Caco-2 (cell line): ENCODE measurements around the gene CAB39L. TPM values are rescaled to one million over a fixed set of nuclear protein-coding genes. Genes with fewer than 3 reads are reported as not detected.

Experiments
- Bru-seq: library from RNA; stranded (reverse); fragments of 400-500 nt; gene quantifications from one replicate; lab custom pipeline; 2021; lab: Mats Ljungman, UMichigan
- BruChase-seq, 2 experiments: library from RNA; stranded (reverse); fragments of 400-500 nt; gene quantifications; one replicate each; lab custom pipeline; 2021; lab: Mats Ljungman, UMichigan
- BruUV-seq: library from RNA; stranded (reverse); fragments of 400-500 nt; replicated peaks from 2 replicates; lab custom pipeline; 2021; lab: Mats Ljungman, UMichigan
- CTCF ChIA-PET: fragments of 300-600 bp; sonication (Branson Sonifier 250); formaldehyde crosslinking; loops from one replicate; lab custom pipeline; 2022; ENCODE audit warnings: antibody characterized with exemption; lab: Charles Lee
- POLR2A ChIA-PET: fragments of 300-600 bp; sonication (Branson Sonifier 250); formaldehyde crosslinking; loops from one replicate; lab custom pipeline; 2022; ENCODE audit warnings: antibody characterized with exemption; lab: Charles Lee
- DNase-seq, 2 experiments: peaks; one replicate each; pipeline versions ENCODE4 v3.0.0 to v3.0.0-alpha.2; 2020 to 2022
- H3K27me3 ChIP-seq: replicated peaks from 2 replicates; pipeline ENCODE4 v1.6.0; 2011; ENCODE audit warnings: low read length; ENCODE audit not compliant: control insufficient read depth, insufficient read depth
- H3K36me3 ChIP-seq: 2 replicates; pipeline ENCODE4 v1.5.1; 2011; ENCODE audit warnings: low read length; ENCODE audit not compliant: control insufficient read depth, insufficient read depth
- H3K4me1 ChIP-seq: fragments of 250-450 bp; sonication (Bioruptor Pico); 2 replicates; pipeline ENCODE4 v1.5.1; 2020; ENCODE audit warnings: mild to moderate bottlenecking
- H3K4me3 ChIP-seq: 2 replicates; pipeline ENCODE4 v1.5.1; 2011; ENCODE audit warnings: low read depth, mild to moderate bottlenecking, control low read depth, low read length
- H3K9me3 ChIP-seq: fragments of 250-450 bp; sonication (Bioruptor Pico); 2 replicates; pipeline ENCODE4 v1.5.1; 2020; ENCODE audit warnings: mild to moderate bottlenecking, moderate library complexity
- H3K27ac Mint-ChIP-seq: one replicate; pipeline ENCODE4 v1.8.0; 2022; ENCODE audit warnings: mixed read lengths; ENCODE audit not compliant: unreplicated experiment
- H3K27me3 Mint-ChIP-seq: one replicate; pipeline ENCODE4 v1.8.0; 2022; ENCODE audit warnings: mixed read lengths; ENCODE audit not compliant: insufficient read depth, unreplicated experiment
- H3K36me3 Mint-ChIP-seq: one replicate; pipeline ENCODE4 v1.8.0; 2022; ENCODE audit warnings: mild to moderate bottlenecking, mixed read lengths; ENCODE audit not compliant: insufficient read depth, unreplicated experiment
- H3K4me1 Mint-ChIP-seq: one replicate; pipeline ENCODE4 v1.8.0; 2022; ENCODE audit warnings: low read depth, mixed read lengths; ENCODE audit not compliant: unreplicated experiment
- H3K4me3 Mint-ChIP-seq: one replicate; pipeline ENCODE4 v1.8.0; 2022; ENCODE audit warnings: mild to moderate bottlenecking, moderate library complexity, mixed read lengths; ENCODE audit not compliant: unreplicated experiment
- H3K9me3 Mint-ChIP-seq: one replicate; pipeline ENCODE4 v1.8.0; 2022; ENCODE audit warnings: mixed read lengths; ENCODE audit not compliant: unreplicated experiment
- intact Hi-C: fragments of 100-400 bp; cut with micrococcal nuclease; formaldehyde crosslinking; loops from one replicate; pipeline ENCODE4 v1.10.0; 2022; ENCODE audit not compliant: unreplicated experiment
- long read RNA-seq: library from polyadenylated mRNA; stranded (forward); transcript quantifications from one replicate; pipeline ENCODE4 v2.0.0, GENCODE V29; 2022
- total RNA-seq: library from RNA; stranded (reverse); gene quantifications from 2 replicates; pipeline ENCODE4 v1.2.3, GENCODE V29; 2022
- TF ChIP-seq, protein P1 (sequence below), 2 experiments: fragments of 200-600 bp in 1 of 2; IDR thresholded peaks; 1 replicate in 1 of 2; 2 replicates in 1 of 2; pipeline versions ENCODE4 v1.5.1 to v1.8.0; 2011 to 2022; ENCODE audit warnings: antibody characterized with exemption in 1 of 2, control low read depth in 1 of 2, inconsistent platforms in 1 of 2, low read depth in 1 of 2, low read length in 1 of 2, mild to moderate bottlenecking in 1 of 2, moderate library complexity in 1 of 2; ENCODE audit not compliant: insufficient read depth in 1 of 2, severe bottlenecking in 1 of 2, unreplicated experiment in 1 of 2

CAB39L gene
- total RNA-seq: 40.6 and 48.6 TPM in 2 replicates
- percentile 78 among the genes with signal in this experiment for Bru-seq, nascent RNA
- BruChase-seq, experiment 1, labeled RNA remaining after a 2-hour chase: percentile 73 among the genes with signal in this experiment
- percentile 70 among the genes with signal in this experiment for BruChase-seq, experiment 2, labeled RNA remaining after a 6-hour chase
- long read RNA-seq, transcript CAB39L-205 (11 exons, 2,416 nt): minor isoform, 9 of 91 reads
- long read RNA-seq, transcript CAB39L-202 (9 exons, 3,676 nt): major isoform, 41 of 91 reads
- long read RNA-seq, partial matches to known transcripts: 11 of 91 reads
- long read RNA-seq, other reads (novel, unspliced or antisense): 29 of 91 reads

DNA sequence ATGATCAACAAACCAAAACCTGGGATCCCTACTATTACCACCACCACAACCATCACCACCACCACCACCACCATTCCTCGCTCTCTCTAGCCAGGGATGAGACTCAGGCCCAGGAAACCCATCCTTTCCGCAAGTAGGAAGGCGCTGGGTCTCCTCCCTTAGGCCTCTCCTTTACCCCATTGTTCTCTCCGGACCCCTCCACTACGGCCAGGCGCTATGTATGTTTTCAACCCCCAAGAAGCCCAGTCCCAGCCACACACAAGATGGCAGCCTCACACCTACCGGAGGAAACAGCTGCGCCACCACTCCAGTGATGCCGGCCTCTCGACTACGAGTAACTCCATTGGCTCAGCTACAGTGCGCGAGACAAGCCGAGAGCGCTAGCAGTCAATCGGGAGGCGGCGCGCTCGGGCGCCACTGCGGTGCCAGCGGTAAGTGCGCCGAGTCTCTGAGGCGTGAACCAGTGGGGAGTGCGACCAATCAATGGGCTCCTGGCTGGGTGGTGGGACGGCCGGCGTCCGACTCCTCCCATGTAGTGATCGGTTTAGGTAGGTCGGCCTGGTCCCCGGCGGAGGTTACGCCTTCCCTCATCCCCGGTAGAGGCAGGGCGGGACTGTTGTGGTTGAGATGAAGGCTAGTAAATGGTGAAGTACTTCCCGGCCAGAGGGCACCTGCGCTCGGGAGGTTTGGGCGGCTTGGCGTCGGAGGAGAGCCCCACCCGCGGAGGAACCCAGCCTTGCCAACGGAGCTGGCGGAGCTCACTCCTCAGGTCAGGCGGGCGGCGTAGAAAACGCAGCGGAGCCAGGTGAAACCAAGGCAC lies at the start of gene CAB39L, which contains the start of gene SETDB2:
Gene CAB39L (minus strand): TSS at position 361 of the 820 bp plus-strand sequence. CDS start 61,154 bp downstream, outside the sequence.
Gene SETDB2 (plus strand): TSS at position 571 of the 820 bp plus-strand sequence. CDS start 7,620 bp downstream, outside the sequence.
- Histone ChIP-seq H3K27me3 (no peaks in the 10 kb centered on the region), H3K4me1 (no peaks in the 10 kb centered on the region; the same call in 1 of the 2 replicates), H3K36me3 (no peaks in the 10 kb centered on the region), H3K4me3 (peak within 1 kb of the TSS; percentile 60), H3K9me3 (no peaks in the 10 kb centered on the region)
- Mint-ChIP-seq H3K9me3 (no peaks in the 10 kb centered on the region), H3K27ac (peak within 1 kb of the TSS; percentile 90), H3K4me1 (peaks cover 6% of the 10 kb centered on the region), H3K4me3 (peak within 1 kb of the TSS; percentile 87), H3K36me3 (peaks cover 7% of the 10 kb centered on the region), H3K27me3 (no peaks in the 10 kb centered on the region)
- TF ChIP-seq, protein P1, sequence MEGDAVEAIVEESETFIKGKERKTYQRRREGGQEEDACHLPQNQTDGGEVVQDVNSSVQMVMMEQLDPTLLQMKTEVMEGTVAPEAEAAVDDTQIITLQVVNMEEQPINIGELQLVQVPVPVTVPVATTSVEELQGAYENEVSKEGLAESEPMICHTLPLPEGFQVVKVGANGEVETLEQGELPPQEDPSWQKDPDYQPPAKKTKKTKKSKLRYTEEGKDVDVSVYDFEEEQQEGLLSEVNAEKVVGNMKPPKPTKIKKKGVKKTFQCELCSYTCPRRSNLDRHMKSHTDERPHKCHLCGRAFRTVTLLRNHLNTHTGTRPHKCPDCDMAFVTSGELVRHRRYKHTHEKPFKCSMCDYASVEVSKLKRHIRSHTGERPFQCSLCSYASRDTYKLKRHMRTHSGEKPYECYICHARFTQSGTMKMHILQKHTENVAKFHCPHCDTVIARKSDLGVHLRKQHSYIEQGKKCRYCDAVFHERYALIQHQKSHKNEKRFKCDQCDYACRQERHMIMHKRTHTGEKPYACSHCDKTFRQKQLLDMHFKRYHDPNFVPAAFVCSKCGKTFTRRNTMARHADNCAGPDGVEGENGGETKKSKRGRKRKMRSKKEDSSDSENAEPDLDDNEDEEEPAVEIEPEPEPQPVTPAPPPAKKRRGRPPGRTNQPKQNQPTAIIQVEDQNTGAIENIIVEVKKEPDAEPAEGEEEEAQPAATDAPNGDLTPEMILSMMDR (IDR thresholded peaks at IDR 0.05; ENCODE audit: insufficient read depth in 1 of 2, low read depth in 1 of 2, low read length in 1 of 2, severe bottlenecking in 1 of 2, unreplicated experiment in 1 of 2): peak; percentile 22 to 39
- ChIA-PET POLR2A (interaction anchor here (0.5 to 1.7 kb wide), 14 partner anchors 16 to 1000 kb away, joined by 3 to 10 read pairs (median 4); partner anchors contain the start of genes CDADC1 and RCBTB1), CTCF (interaction anchor here (0.8 to 2.9 kb wide), 9 partner anchors 10 to 492 kb away, joined by 3 to 12 read pairs (median 4); partner anchors contain the start of gene SPRYD7)
- intact Hi-C loops: loop anchor here (1.0 to 5.0 kb wide), 5 partner anchors 43 to 493 kb away; partner anchors contain the start of genes RCBTB1 and SPRYD7
- DNase-seq: peak; percentile 99 to 100
- no TSS peak for BruUV-seq

DNA sequence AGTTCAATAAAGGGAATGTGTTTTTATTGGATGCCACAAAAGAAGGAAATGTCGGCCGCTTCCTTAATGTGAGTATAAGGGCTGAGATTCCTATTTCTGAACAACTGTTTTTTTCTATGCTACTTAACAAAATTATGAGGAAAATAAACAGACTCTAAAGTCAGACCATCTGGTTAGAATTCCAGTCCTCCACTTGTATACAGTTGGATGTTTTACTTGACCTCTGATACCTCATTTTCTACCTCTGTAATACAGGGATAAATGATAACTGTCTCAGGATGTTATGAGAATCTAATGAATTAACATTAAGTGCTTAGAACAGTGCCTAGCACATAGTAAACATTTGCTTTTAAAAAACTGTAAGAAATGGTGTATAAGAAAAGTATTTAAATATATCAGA lies 44.7 kb upstream of the CAB39L start:
- intact Hi-C loops: no loop called here
- TF ChIP-seq, protein P1 (IDR thresholded peaks at IDR 0.05; ENCODE audit: insufficient read depth in 1 of 2, low read depth in 1 of 2, low read length in 1 of 2, severe bottlenecking in 1 of 2, unreplicated experiment in 1 of 2): no peak
- Histone ChIP-seq H3K4me1 (no peaks in the 10 kb centered on the region), H3K4me3 (no peak overlapping the region), H3K9me3 (no peaks in the 10 kb centered on the region), H3K27me3 (no peaks in the 10 kb centered on the region), H3K36me3 (no peaks in the 10 kb centered on the region)
- ChIA-PET CTCF (no interaction called here), POLR2A (no interaction called here)
- no TSS peak for BruUV-seq
- no peaks in the 10 kb centered on the region for H3K27me3 Mint-ChIP-seq
- H3K27ac Mint-ChIP-seq: no peak overlapping the region
- no peak for DNase-seq
- H3K9me3 Mint-ChIP-seq: no peaks in the 10 kb centered on the region
- peaks cover 17% of the 10 kb centered on the region for H3K36me3 Mint-ChIP-seq
- no peak overlapping the region for H3K4me3 Mint-ChIP-seq
- no peaks in the 10 kb centered on the region for H3K4me1 Mint-ChIP-seq

DNA sequence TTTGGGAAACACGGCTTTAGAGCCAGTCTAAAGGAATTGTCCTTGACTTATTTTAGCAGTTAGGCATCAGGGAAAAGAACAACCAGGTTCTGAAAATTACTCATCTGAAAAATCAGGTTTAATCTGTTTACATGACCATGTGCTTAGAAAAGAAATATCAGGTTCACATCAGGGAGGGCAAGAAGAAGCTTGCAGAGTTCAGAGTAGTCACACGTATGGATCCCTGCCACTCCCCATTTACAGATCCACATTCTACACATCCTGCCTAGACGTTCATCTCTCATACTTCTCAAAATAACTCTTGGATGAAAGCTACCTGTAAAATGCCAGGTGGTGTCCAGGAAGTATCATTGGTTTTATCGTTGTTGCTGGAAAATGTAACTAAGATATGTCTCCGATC lies 37.9 kb upstream of the CAB39L start:
- no TSS peak for BruUV-seq
- no peaks in the 10 kb centered on the region for H3K9me3 ChIP-seq
- no peaks in the 10 kb centered on the region for H3K9me3 Mint-ChIP-seq
- H3K27me3 Mint-ChIP-seq: no peaks in the 10 kb centered on the region
- no peaks in the 10 kb centered on the region for H3K4me1 ChIP-seq
- no peak overlapping the region for H3K4me3 Mint-ChIP-seq
- no peaks in the 10 kb centered on the region; the same call in 1 of the 2 replicates for H3K36me3 ChIP-seq
- TF ChIP-seq, protein P1 (IDR thresholded peaks at IDR 0.05; ENCODE audit: insufficient read depth in 1 of 2, low read depth in 1 of 2, low read length in 1 of 2, severe bottlenecking in 1 of 2, unreplicated experiment in 1 of 2): no peak
- peaks cover 20% of the 10 kb centered on the region for H3K36me3 Mint-ChIP-seq
- H3K4me1 Mint-ChIP-seq: no peaks in the 10 kb centered on the region
- intact Hi-C loops: no loop called here
- no peak overlapping the region for H3K27ac Mint-ChIP-seq
- no peaks in the 10 kb centered on the region for H3K27me3 ChIP-seq
- POLR2A ChIA-PET: no interaction called here
- H3K4me3 ChIP-seq: no peak overlapping the region
- no peak for DNase-seq
- CTCF ChIA-PET: no interaction called here
